ENCODE data around the gene CBLB. TPM values are rescaled to one million over a fixed set of nuclear protein-coding genes. Genes with fewer than 3 reads are reported as not detected.
"Not testable (repeated sequence)": the region's sequence is repeated elsewhere in the genome, so short reads cannot be mapped to it uniquely, and the experiment has no call there.

The CBLB gene
- total RNA-seq, 1 experiment from 2014 or later: 23.9 TPM

- ATAC-seq (no peak), DNase-seq (no peak)
- Histone ChIP-seq H3K4me1 (ENCODE audit: insufficient read depth, low read length) (no peaks in the 10 kb centered on the region), H3F3A (ENCODE audit: low read length, unreplicated experiment) (no peaks in the 10 kb centered on the region), H3K9ac (ENCODE audit: low read length) (no peak overlapping the region), H4K20me1 (ENCODE audit: low read length) (no peaks in the 10 kb centered on the region), H3K4me3 (ENCODE audit: low read length) (no peak overlapping the region), H3K36me3 (ENCODE audit: low read depth, low read length) (no peaks in the 10 kb centered on the region), H3K4me2 (ENCODE audit: low read length) (no peak overlapping the region), H3K9me3 (ENCODE audit: low read length) (no peaks in the 10 kb centered on the region), H3K27ac (ENCODE audit: low read length) (no peak overlapping the region), H3K9me2 (replicated peaks; ENCODE audit: low read length) (no peaks in the 10 kb centered on the region), H3K79me2 (ENCODE audit: low read length) (no peaks in the 10 kb centered on the region), H2AFZ (ENCODE audit: low read length) (no peak overlapping the region), H3K27me3 (ENCODE audit: low read length) (no peaks in the 10 kb centered on the region)
- CTCF ChIA-PET: no interaction called here
- TF ChIP-seq, protein P1, sequence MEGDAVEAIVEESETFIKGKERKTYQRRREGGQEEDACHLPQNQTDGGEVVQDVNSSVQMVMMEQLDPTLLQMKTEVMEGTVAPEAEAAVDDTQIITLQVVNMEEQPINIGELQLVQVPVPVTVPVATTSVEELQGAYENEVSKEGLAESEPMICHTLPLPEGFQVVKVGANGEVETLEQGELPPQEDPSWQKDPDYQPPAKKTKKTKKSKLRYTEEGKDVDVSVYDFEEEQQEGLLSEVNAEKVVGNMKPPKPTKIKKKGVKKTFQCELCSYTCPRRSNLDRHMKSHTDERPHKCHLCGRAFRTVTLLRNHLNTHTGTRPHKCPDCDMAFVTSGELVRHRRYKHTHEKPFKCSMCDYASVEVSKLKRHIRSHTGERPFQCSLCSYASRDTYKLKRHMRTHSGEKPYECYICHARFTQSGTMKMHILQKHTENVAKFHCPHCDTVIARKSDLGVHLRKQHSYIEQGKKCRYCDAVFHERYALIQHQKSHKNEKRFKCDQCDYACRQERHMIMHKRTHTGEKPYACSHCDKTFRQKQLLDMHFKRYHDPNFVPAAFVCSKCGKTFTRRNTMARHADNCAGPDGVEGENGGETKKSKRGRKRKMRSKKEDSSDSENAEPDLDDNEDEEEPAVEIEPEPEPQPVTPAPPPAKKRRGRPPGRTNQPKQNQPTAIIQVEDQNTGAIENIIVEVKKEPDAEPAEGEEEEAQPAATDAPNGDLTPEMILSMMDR (conservative IDR thresholded peaks at IDR 0.05; ENCODE audit: low read depth, low read length): no peak
- TF ChIP-seq EZH2phosphoT487 (IDR thresholded peaks at IDR 0.05; ENCODE audit: borderline replicate concordance, low read length): no peak
- TF ChIP-seq EZH2 (IDR thresholded peaks at IDR 0.05; ENCODE audit: low read length, unreplicated experiment): no peak
- POLR2A ChIA-PET (ENCODE audit: unreplicated experiment): no interaction called here
- no TSS peak for BruUV-seq (replicated peaks)
- intact Hi-C loops (cut with micrococcal nuclease): no loop called here
These were observed 140.0 kb downstream of the CBLB start for GRCh38 chr3:105728771-105729312.

- H3K36me3 ChIP-seq (ENCODE audit: low read depth, low read length); CTCF ChIA-PET; H3K27ac ChIP-seq (ENCODE audit: low read length); H2AFZ ChIP-seq (ENCODE audit: low read length); H3K27me3 ChIP-seq (ENCODE audit: low read length); H3K4me3 ChIP-seq (ENCODE audit: low read length); H4K20me1 ChIP-seq (ENCODE audit: low read length); DNase-seq; H3K4me1 ChIP-seq (ENCODE audit: insufficient read depth, low read length); POLR2A ChIA-PET (ENCODE audit: unreplicated experiment); H3K9me2 ChIP-seq (replicated peaks; ENCODE audit: low read length); H3K9ac ChIP-seq (ENCODE audit: low read length); ATAC-seq; H3K79me2 ChIP-seq (ENCODE audit: low read length); intact Hi-C loops (cut with micrococcal nuclease); H3F3A ChIP-seq (ENCODE audit: low read length, unreplicated experiment); H3K4me2 ChIP-seq (ENCODE audit: low read length); H3K9me3 ChIP-seq (ENCODE audit: low read length); BruUV-seq (replicated peaks): not testable (repeated sequence)
These were observed 141.8 kb downstream of the CBLB start for GRCh38 chr3:105727036-105727435.

- no peak for ATAC-seq
- TF ChIP-seq, protein P1 (conservative IDR thresholded peaks at IDR 0.05; ENCODE audit: low read depth, low read length): no peak
- TF ChIP-seq EZH2phosphoT487 (IDR thresholded peaks at IDR 0.05; ENCODE audit: borderline replicate concordance, low read length): no peak
- TF ChIP-seq EZH2 (IDR thresholded peaks at IDR 0.05; ENCODE audit: low read length, unreplicated experiment): no peak
- Histone ChIP-seq H3K27me3 (ENCODE audit: low read length) (no peaks in the 10 kb centered on the region), H3K79me2 (ENCODE audit: low read length) (no peaks in the 10 kb centered on the region), H3K27ac (ENCODE audit: low read length) (no peak overlapping the region), H3K36me3 (ENCODE audit: low read depth, low read length) (no peaks in the 10 kb centered on the region; the same call in 1 of the 2 replicates), H3K4me1 (ENCODE audit: insufficient read depth, low read length) (no peaks in the 10 kb centered on the region), H3K9me2 (replicated peaks; ENCODE audit: low read length) (no peaks in the 10 kb centered on the region), H4K20me1 (ENCODE audit: low read length) (no peaks in the 10 kb centered on the region), H3K9me3 (ENCODE audit: low read length) (no peaks in the 10 kb centered on the region), H2AFZ (ENCODE audit: low read length) (no peak overlapping the region), H3F3A (ENCODE audit: low read length, unreplicated experiment) (no peaks in the 10 kb centered on the region), H3K4me2 (ENCODE audit: low read length) (no peak overlapping the region), H3K4me3 (ENCODE audit: low read length) (no peak overlapping the region), H3K9ac (ENCODE audit: low read length) (no peak overlapping the region)
- no TSS peak for BruUV-seq (replicated peaks)
- CTCF ChIA-PET: no interaction called here
- POLR2A ChIA-PET (ENCODE audit: unreplicated experiment): no interaction called here
- intact Hi-C loops (cut with micrococcal nuclease): no loop called here
- DNase-seq: no peak
These were observed 145.8 kb downstream of the CBLB start for GRCh38 chr3:105722943-105723556.

Measured in PC-3 (cell line).